HG02870 (cell line): Measurements from ENCODE around the gene REXO1.
"Not testable (repeated sequence)": the region's sequence is repeated elsewhere in the genome, so short reads cannot be mapped to it uniquely, and the experiment has no call there.

Experiments used
- ATAC-seq: cut with Tn5 transposase; IDR thresholded peaks from one replicate; pipeline ENCODE4 v1.9.1; 2021; ENCODE audit warnings: mild to moderate bottlenecking, moderate library complexity; ENCODE audit not compliant: unreplicated experiment

Gene REXO1

GRCh38 chr19:1875646-1876495, 27.6 kb upstream of the REXO1 start:
- peak; percentile 86 for ATAC-seq

GRCh38 chr19:1875265-1875645, 27.0 kb upstream of the REXO1 start:
- not testable (repeated sequence) for ATAC-seq

GRCh38 chr19:1874554-1875185, 26.4 kb upstream of the REXO1 start:
- ATAC-seq = no peak

- no peak for ATAC-seq
These were observed 25.5 kb upstream of the REXO1 start for GRCh38 chr19:1873524-1874473.

GRCh38 chr19:1872807-1873523, 24.7 kb upstream of the REXO1 start:
- ATAC-seq = no peak

GRCh38 chr19:1871630-1872029, 23.3 kb upstream of the REXO1 start:
- no peak for ATAC-seq

- no peak for ATAC-seq
These were observed 22.9 kb upstream of the REXO1 start for GRCh38 chr19:1871140-1871597.

GRCh38 chr19:1868971-1869370, 20.7 kb upstream of the REXO1 start:
- no peak for ATAC-seq

GRCh38 chr19:1867349-1867724, 19.1 kb upstream of the REXO1 start:
- ATAC-seq = no peak

- no peak for ATAC-seq
These were observed 18.5 kb upstream of the REXO1 start for GRCh38 chr19:1866693-1867348.

- no peak for ATAC-seq
These were observed 17.1 kb upstream of the REXO1 start for GRCh38 chr19:1865172-1866010.

- ATAC-seq = no peak
These were observed 16.3 kb upstream of the REXO1 start for GRCh38 chr19:1864480-1865171.

- peak; percentile 55 for ATAC-seq
These were observed 15.6 kb upstream of the REXO1 start for GRCh38 chr19:1863638-1864479.

- no peak for ATAC-seq
These were observed 15.0 kb upstream of the REXO1 start, which contains the start of gene KLF16 for GRCh38 chr19:1863328-1863637. Gene KLF16, minus strand, starts transcription at chr19:1863579. Its CDS starts 82 bp downstream, at chr19:1863497.

GRCh38 chr19:1862424-1863327, 14.4 kb upstream of the REXO1 start:
- ATAC-seq = no peak

GRCh38 chr19:1862068-1862423, 13.8 kb upstream of the REXO1 start:
- ATAC-seq = no peak

GRCh38 chr19:1861599-1862031, 13.3 kb upstream of the REXO1 start:
- ATAC-seq = no peak
